HG03469 (cell line): Measurements from ENCODE around the gene CCNJL.
"Not testable (repeated sequence)": the region's sequence is repeated elsewhere in the genome, so short reads cannot be mapped to it uniquely, and the experiment has no call there.

Experiments used
- ATAC-seq: cut with Tn5 transposase; IDR thresholded peaks from one replicate; pipeline ENCODE4 v1.9.1; 2021; ENCODE audit warnings: mild to moderate bottlenecking, moderate library complexity, moderate number of reproducible peaks; ENCODE audit not compliant: unreplicated experiment

CCNJL gene, protein sequence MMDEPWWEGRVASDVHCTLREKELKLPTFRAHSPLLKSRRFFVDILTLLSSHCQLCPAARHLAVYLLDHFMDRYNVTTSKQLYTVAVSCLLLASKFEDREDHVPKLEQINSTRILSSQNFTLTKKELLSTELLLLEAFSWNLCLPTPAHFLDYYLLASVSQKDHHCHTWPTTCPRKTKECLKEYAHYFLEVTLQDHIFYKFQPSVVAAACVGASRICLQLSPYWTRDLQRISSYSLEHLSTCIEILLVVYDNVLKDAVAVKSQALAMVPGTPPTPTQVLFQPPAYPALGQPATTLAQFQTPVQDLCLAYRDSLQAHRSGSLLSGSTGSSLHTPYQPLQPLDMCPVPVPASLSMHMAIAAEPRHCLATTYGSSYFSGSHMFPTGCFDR

DNA sequence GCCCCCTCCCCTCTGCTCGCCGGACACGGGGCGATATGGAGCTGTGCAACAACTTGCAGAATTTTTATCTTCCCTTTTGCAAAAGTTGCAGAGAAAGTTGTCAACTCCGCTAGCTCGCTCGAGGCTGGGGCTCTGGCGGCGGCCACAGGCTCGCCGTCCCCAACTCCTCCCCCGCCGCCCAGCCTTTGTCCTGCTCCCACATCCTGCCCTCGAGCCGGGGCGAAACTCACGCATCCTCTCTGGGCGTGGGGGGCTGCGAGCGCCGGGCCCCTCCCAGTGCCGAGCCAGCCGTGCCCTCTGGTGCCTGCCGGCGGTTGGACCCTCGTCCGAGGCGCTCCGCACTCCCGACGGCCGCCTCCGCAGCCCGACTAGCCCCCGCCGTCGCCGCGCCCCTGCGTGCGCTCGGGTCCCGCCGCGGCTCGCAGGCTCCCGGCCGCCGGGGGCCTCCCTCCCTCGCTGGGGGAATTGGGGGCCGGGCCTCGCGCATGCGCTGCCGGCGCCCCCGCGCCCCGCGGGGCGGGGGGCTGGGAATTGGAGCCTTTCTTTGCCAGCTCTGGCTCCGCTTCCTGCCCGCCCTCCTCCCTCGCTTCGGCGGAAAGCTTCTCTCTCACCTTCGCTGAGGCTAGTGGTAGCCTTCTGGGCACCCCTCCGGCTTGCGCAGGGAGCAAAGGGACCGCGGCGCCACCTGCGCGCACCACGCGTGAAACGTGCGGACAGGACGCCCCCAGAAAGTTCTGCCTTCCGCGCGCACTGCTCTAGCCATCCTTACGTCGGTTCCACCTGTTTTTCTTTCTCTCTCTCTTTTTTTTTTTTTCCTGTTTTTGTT, at the start of gene CCNJL:
CCNJL (minus strand) TSS at position 431 of the 826 bp plus-strand sequence. CDS start 641 bp downstream, outside the sequence.
- no peak for ATAC-seq

- no peak for ATAC-seq
These were observed 49.4 kb upstream of the CCNJL start for GRCh38 chr5:160361624-160362228.

GRCh38 chr5:160360310-160360709, 47.9 kb upstream of the CCNJL start:
- no peak for ATAC-seq

- ATAC-seq, result no peak
These were observed 47.5 kb upstream of the CCNJL start for GRCh38 chr5:160359816-160360215.

DNA sequence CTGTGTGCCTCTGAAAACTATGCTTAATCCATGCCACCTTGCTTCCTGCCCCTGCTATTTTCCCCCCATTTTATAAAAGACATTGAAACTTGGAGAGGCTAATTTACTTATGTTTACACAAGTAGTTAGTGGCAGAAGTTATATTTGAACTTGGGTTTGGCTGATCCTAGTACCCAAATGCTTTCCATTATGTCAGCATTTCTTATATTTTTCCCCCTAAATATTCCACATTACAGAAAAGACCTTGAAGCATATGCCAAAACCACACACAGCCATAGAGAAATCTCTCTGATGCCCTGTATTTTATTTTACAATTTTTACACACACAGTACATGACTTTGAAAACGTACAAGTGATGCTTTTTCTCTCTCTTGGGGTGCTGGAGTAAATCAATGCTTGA, 46.9 kb upstream of the CCNJL start:
- no peak for ATAC-seq

DNA sequence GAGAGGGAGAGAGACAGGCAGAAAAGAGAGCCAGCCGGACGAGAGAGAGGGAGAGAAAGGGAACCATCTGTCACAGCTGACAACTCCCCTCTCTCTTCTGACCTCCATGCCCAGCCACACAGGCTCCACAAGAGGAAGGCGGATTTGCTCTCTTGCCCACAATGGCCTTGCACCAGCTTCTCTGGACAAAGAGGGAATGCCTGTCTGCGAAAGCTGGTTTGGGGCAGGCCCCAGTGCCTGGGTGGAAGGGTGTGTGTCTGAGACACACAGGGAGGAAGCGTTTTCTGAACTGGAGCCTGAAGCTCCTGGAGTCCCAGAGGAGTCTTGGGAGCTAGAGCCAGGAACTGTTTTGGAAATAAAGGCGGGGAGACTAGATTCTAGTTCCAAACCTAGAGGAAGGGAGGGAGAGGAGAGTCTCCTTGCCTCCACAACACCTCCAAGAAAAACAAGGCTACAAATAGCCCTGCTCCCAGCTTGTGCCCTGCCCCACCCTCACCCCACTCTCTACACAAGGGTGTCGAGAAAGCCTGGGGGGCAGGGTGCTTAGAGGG, 45.6 kb upstream of the CCNJL start:
- ATAC-seq, result no peak

DNA sequence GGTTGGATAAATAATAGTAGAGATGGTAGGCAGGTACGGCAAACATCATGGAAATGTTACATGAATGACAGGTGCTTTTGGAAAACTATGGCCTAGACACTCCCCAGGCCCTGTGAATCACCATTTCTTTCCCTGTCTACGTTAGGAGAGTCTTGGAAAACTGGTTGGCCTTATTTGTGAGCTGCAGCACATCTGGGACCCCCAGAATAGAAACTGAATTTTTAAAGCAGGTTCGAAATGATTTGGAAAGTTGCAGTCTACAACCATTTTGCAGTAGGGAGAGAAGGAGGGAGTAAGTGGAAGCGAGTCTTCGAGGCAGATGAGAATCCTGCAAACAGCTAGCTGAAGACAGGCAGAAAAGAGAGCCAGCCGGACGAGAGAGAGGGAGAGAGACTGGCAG, 45.0 kb upstream of the CCNJL start:
- no peak for ATAC-seq

- no peak for ATAC-seq
These were observed 44.4 kb upstream of the CCNJL start for GRCh38 chr5:160356550-160357347.

- no peak for ATAC-seq
These were observed 42.3 kb upstream of the CCNJL start for GRCh38 chr5:160354666-160355065.

DNA sequence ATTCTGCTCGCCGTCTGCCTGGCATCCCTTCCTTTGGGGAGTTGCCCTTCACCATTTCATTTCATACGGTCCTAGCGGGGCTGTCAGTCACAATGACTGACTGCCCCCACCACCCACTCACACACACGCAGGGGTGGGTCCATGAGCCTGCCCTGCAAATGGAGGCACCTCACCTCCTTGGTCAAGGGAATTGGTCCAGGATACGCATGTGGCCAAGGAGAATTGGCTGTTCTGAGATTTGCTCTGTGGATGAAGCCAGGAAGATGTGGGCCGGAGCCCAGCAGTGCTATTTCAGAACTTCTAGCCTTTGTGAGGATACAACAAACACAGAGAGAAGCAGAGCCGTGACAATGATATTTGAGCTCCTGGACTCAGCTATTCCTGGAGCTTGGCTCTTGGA, 41.0 kb upstream of the CCNJL start:
- no peak for ATAC-seq

DNA sequence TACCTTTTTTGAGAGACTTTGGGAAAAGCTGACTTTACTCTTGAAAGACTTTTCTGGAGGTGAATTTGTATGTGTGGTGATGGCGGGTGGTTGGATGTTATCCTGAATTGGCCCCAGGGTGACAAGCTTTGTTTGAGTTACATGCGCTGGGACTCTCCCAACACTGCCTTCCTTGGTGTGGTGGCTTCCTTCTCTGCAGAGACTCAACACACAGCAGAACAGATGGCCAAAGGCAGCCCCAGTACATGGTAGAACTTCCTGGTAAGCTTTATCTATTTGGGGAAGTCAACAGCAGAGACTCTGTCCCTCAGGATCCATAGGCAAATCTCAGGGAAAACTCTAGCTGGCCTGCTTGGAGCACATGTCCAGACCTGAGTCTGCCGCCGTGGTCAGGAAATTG, 39.9 kb upstream of the CCNJL start:
- no peak for ATAC-seq

DNA sequence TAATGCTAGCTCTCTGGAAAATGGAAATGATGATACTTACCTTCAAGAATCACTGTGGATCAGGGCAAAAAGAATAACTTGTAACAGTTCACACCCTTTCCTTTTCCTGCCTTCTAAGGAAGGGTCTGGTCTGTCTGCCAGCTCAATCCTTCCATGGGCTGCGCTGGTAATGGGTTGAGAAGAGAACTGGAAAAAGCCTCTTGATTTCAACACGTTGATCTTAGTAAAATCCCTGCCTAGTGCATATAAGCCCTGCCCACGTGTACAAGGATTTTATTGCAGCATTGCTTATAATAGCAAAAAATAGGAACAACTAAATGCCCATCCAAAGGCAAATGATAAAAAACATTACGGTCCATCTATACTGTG, 37.6 kb upstream of the CCNJL start:
- ATAC-seq, result no peak

DNA sequence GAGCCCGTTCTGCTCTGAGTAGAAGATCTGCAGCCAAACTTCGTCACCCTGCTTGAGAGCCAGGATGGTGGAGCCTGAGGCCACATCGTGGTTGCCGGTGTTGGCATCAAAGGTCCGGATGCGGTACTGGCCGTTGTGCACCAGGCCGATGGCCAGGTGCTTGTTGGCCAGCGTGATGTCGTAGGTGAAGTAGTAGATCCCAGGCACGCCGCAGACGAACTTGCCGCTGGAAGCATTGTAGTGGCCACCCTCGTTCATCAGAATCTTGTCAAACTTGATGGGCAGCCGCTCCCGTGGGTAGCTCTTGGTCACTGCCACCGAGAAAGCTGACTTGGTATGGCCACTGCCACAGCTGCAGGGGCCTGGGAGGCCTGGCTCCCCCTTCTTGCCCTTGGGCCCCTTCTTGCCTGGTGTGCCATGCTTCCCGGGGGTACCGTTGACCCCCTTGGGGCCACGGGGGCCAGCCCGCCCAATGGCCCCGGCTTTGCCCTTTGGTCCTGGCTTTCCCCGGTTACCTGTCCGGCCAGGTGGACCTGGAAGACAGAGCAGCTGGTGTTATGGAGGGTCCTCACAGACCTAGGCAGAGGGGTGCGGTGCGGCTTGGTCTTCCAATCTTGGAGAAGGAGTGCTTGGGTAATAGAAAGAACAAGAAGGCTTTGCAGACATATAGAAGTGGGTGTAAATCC, 37.0 kb upstream of the CCNJL start:
- ATAC-seq, result no peak

DNA sequence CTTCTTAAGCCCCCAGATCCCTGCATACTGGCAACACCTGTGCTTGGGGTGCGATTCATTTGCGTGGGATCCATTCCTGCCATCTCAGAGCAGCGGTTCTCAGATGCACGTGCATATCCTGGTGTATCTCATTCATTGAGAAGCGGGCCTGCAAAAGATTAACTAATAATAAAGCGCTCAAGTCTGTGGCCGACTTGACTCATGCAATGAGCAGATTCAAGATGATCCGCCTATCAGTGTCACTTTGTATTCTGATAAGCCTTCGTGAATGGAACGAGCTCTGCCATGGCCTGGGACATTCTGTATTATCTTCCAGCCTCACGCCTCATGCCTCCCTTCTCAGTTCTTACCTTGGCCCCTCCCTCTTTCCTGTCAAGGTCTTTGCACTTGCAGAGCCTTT, 35.7 kb upstream of the CCNJL start:
- ATAC-seq, result no peak

DNA sequence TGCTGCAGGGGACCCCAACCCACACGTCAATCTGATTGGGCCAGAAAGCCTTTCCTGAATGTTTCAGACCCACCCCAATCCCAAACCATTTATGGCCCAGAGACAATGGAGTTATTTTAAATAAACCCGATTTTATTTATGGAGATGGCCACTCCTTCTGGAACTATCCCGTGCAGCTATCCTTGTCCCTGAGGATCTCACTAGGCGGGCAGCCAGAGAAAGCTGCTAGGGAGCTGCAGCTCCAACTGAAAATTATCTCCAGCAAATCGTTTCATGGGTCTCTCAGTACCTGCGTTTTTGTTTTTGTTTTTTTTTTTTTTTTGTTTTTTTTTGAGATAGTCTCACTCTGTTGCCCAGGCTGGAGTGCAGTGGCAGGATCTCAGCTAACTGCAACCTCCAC, 35.1 kb upstream of the CCNJL start:
- ATAC-seq, result no peak

DNA sequence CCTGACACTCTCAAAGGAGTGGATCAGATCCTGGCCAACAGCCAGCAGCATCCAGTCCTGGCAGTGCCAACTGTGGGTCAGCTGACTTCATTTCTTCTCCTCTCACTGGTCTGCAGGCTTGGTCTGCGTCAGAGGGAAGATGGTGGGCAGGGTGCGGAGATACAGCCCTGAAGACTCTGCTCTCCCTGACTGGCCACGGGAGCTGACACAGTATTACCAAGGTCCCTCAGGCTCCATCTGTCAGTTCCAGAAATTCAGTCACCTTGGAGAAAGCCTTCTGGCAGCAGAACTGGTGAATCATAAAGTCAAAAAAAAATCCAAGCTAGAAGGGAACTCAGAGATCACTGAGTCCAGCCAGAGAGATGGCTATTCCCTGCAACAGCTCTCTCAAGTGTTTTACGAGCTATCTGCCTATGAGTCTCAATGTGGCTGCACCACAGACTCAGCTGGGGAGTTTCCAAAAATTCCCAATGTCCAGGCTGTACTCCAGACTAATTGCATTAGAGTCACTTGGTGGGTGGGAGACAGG, 30.1 kb upstream of the CCNJL start:
- ATAC-seq, result no peak

DNA sequence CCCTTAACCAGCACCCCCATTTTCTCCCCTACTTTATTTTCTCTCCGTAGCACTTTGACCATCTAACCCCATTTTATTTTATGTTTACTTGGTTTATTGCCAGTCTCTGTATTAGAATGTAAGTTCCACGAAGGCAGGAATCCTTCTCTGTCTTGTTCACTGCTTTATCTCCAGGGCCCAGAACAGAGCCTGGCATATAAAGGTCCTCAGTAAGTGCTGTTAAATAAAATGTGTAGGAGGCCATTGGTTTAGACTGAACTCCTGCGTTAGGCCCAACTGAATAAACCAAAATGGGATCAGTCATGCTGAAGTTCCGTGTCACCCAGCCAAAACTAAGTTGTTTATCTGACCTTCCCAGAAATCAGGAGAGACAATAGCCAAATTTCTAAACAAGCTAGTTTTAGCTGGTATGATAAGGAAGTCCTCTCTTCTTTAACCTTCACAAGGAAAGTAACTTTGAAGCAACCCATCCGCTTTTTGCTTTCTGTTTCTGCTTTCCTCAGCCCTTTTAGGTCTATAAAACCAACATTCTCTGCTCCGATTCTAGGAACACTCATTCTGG, 29.0 kb upstream of the CCNJL start:
- ATAC-seq, result no peak

GRCh38 chr5:160340513-160340912, 28.1 kb upstream of the CCNJL start:
- not testable (repeated sequence) for ATAC-seq

GRCh38 chr5:160339406-160340130, 27.2 kb upstream of the CCNJL start:
- ATAC-seq, result no peak
